ENCODE measurements around the gene CYP2R1.

Gene CYP2R1

DNA sequence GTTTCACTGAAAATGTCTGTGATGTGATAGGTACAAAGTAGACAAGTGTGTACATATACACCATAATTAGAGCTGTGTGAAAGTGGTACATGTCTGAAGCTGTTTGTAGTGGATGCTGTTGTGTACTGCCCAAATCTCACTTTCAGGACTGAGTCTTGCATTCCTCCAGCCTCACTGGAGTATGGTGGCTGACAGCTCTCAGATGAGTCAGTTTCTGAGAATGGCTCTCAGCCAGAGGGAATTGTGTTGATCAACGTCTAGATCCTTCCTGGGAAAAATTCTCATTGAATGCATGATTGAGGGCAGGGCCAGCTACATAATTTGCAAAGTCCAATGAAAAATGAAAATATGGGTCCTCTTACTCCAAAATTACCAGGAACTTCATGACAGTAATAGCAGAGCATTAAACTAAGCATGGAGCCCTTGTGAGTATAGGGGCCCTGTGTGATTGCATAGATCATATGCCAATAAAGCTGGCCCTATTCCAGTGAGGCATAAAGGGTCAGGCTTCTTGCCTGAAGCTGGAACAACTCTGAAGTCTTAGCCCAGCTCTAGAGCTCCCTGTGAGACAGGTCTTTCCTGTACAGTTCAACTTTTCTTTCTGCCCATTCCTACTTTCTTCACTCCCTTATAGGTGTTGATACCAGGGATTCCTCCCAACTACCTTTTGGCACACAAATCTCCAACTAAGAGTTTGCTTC, 10.8 kb upstream of the CYP2R1 start:
- Histone ChIP-seq H3K36me3 (no peaks in the 10 kb centered on the region), H3K4me3 (ENCODE audit: low read depth in 1 of 2, low read length in 1 of 2) (no peak overlapping the region), H3K4me1 (ENCODE audit: control insufficient read depth in 1 of 2, insufficient read depth in 1 of 2, low read depth in 1 of 2, low read length in 1 of 2) (peaks cover 17 to 19% of the 10 kb centered on the region in 2 experiments), H3K27ac (no peak overlapping the region), H3K27me3 (peaks cover 13% of the 10 kb centered on the region), H3K9me3 (no peaks in the 10 kb centered on the region)
- TF ChIP-seq CTCF (IDR thresholded peaks at IDR 0.05): no peak

GRCh38 chr11:14898906-14899305, 6.9 kb upstream of the CYP2R1 start:
- peaks cover 7% of the 10 kb centered on the region in 2 experiments for H3K4me1 ChIP-seq (ENCODE audit: control insufficient read depth in 1 of 2, insufficient read depth in 1 of 2, low read depth in 1 of 2, low read length in 1 of 2)
- H3K36me3 ChIP-seq: no peaks in the 10 kb centered on the region
- H3K27me3 ChIP-seq: no peaks in the 10 kb centered on the region
- no peaks in the 10 kb centered on the region for H3K9me3 ChIP-seq
- H3K4me3 ChIP-seq (ENCODE audit: low read depth in 1 of 2, low read length in 1 of 2): no peak overlapping the region
- TF ChIP-seq CTCF (IDR thresholded peaks at IDR 0.05): no peak
- no peak overlapping the region for H3K27ac ChIP-seq

DNA sequence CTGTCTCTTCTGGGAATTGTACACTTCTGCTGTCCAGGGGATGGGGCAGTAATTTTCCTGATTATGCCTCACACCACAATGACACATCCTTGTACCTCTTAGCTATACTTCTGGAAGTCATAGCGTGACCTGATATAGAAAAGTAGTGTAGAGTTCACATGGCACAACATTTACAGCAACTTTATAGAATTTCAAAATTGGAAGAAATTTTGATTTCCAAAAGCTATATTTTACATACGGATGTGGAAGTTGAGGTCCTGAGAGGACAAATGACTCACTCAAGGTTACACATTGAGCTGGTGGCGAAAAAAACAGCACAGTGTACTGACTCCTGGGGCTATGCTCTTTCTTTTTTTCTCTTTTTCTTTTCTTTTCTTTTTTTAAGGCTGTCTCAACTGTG, 6.3 kb upstream of the CYP2R1 start:
- no peak overlapping the region for H3K4me3 ChIP-seq (ENCODE audit: low read depth in 1 of 2, low read length in 1 of 2)
- TF ChIP-seq CTCF (IDR thresholded peaks at IDR 0.05): no peak
- peaks cover 7% of the 10 kb centered on the region in 2 experiments for H3K4me1 ChIP-seq (ENCODE audit: control insufficient read depth in 1 of 2, insufficient read depth in 1 of 2, low read depth in 1 of 2, low read length in 1 of 2)
- H3K27me3 ChIP-seq: no peaks in the 10 kb centered on the region
- H3K36me3 ChIP-seq: no peaks in the 10 kb centered on the region
- H3K9me3 ChIP-seq: no peaks in the 10 kb centered on the region
- no peak overlapping the region for H3K27ac ChIP-seq

DNA sequence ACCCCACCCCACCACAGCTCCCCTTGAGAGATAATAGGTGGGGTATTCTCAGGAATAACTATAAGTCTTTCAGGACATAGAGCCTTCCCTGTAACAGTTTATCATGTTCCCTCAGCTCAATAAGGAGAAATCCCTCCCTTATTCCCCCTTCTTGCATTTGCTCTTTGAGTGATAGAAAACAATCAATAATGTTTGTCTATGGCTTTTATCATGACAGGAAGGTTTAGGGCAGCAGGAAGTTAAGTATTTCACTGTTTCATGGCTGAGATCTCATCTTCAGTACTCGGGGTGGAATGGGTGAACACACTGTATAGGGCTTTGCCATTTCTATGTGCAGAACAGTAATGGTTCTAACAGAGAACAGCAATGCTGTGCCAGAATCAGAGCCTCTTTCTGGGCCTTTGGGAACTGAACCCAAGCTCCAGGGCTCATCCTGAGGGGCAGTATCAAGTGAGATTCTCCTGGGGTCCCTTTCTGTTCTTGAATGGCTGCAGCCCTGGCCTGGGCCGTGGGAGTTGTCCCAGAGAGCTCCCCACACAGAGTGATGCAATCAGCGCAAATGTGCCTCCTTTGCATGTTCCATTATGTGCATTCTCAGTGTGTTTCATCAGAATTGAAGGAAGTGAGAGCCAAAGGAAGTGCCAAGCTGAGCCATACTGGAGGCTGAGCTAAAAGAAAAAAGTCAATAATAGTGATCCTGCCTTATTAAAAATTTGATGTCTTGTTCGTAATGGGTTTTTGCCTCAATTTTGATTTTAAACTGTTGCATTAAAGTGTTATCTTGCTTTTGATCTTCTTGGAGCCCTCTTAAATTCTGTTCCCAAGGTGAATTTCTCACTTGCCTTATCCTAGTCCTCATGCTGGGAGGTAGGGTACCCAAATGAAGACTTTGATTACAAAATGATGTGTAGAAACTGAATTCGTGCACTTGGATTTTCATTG, 2.9 kb upstream of the CYP2R1 start:
- Histone ChIP-seq H3K27me3 (no peaks in the 10 kb centered on the region), H3K27ac (no peak overlapping the region), H3K9me3 (no peaks in the 10 kb centered on the region), H3K4me3 (ENCODE audit: low read depth in 1 of 2, low read length in 1 of 2) (no peak overlapping the region), H3K4me1 (ENCODE audit: control insufficient read depth in 1 of 2, insufficient read depth in 1 of 2, low read depth in 1 of 2, low read length in 1 of 2) (peaks cover 21 to 23% of the 10 kb centered on the region in 2 experiments), H3K36me3 (no peaks in the 10 kb centered on the region)
- no peak for TF ChIP-seq CTCF (IDR thresholded peaks at IDR 0.05)

DNA sequence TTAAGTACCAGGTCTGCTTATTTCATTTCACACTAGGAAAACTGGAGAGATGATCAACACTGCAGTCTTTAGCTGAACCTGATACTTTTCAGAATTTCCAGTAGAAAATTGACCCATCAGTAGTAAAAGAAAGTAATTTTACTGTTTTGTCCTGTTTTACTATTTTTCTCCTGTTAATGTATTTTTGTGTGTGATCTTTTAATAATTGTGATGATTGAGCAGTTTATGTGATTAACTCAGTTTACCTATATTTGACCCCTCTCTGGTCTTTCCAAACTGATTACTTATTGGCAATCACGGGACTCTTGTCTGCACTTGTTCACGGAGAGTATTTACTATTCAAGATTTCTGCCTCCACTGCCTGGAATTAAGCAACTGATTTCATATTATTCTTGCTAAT, 546 bp upstream of the CYP2R1 start:
- H3K27ac ChIP-seq: peak overlapping the region; percentile 83
- no peak for TF ChIP-seq CTCF (IDR thresholded peaks at IDR 0.05)

More for the DNA sequence above, 546 bp upstream of the CYP2R1 start:
- H3K36me3 ChIP-seq: no peaks in the 10 kb centered on the region
- peak overlapping the region; percentile 77 to 78 for H3K4me3 ChIP-seq (ENCODE audit: low read depth in 1 of 2, low read length in 1 of 2)
- peaks cover 21 to 25% of the 10 kb centered on the region in 2 experiments for H3K4me1 ChIP-seq (ENCODE audit: control insufficient read depth in 1 of 2, insufficient read depth in 1 of 2, low read depth in 1 of 2, low read length in 1 of 2)
- no peaks in the 10 kb centered on the region for H3K9me3 ChIP-seq
- H3K27me3 ChIP-seq: no peaks in the 10 kb centered on the region

Measured in neutrophil (primary cell).